ENCODE results near the gene SALL1.

GRCh38 chr16:51097729-51098128 lies 53.3 kb downstream of the SALL1 start:
- TF ChIP-seq, protein P1, sequence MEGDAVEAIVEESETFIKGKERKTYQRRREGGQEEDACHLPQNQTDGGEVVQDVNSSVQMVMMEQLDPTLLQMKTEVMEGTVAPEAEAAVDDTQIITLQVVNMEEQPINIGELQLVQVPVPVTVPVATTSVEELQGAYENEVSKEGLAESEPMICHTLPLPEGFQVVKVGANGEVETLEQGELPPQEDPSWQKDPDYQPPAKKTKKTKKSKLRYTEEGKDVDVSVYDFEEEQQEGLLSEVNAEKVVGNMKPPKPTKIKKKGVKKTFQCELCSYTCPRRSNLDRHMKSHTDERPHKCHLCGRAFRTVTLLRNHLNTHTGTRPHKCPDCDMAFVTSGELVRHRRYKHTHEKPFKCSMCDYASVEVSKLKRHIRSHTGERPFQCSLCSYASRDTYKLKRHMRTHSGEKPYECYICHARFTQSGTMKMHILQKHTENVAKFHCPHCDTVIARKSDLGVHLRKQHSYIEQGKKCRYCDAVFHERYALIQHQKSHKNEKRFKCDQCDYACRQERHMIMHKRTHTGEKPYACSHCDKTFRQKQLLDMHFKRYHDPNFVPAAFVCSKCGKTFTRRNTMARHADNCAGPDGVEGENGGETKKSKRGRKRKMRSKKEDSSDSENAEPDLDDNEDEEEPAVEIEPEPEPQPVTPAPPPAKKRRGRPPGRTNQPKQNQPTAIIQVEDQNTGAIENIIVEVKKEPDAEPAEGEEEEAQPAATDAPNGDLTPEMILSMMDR (IDR thresholded peaks at IDR 0.05; ENCODE audit: low read length) = no peak
- no peak for TF ChIP-seq EZH2phosphoT487 (IDR thresholded peaks at IDR 0.05; ENCODE audit: low read length)

Data from MM.1S (cell line).